ENCODE results near the gene AJM1. TPM values are rescaled to one million over a fixed set of nuclear protein-coding genes. Genes with fewer than 3 reads are reported as not detected.
"Not testable (repeated sequence)": the region's sequence is repeated elsewhere in the genome, so short reads cannot be mapped to it uniquely, and the experiment has no call there.

AJM1 gene
- total RNA-seq, 2 experiments from 2014 or later: 5.3 to 5.6 TPM

DNA sequence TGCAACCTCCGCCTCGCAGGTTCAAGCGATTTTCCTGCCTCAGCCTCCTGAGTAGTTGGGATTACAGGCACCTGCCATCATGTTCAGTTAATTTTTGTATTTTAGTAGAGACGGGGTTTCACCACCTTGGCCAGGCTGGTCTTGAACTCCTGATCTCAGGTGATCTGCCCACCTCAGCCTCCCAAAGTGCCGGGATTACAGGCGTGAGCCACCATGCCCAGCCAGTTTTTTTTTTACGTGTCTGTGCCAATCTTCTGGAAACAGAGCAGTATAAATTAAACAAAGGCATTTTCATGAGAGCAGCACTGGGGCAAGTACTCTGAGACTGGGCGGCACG lies 40.6 kb downstream of the AJM1 start:
- ATAC-seq; H3K27me3 Mint-ChIP-seq (ENCODE audit: low read depth); H3K9me3 Mint-ChIP-seq (ENCODE audit: insufficient read depth); DNase-seq: not testable (repeated sequence)
- CTCF ChIA-PET: interaction anchor here (0.9 to 3.0 kb wide), 4 partner anchors 16 to 146 kb away, joined by 3 to 21 read pairs (median 4); partner anchors contain the start of genes ABCA2, AJM1, EDF1 and MAMDC4
- Mint-ChIP-seq H3K36me3 (ENCODE audit: low read depth) (peaks cover 13% of the 10 kb centered on the region), H3K4me3 (peak overlapping the region; percentile 77), H3K27ac (peak overlapping the region; percentile 93), H3K4me1 (ENCODE audit: low read depth) (peaks cover 52% of the 10 kb centered on the region)
- POLR2A ChIA-PET: interaction anchor here (0.6 to 2.2 kb wide), 2 partner anchors 19 to 20 kb away, joined by 3 to 15 read pairs; no protein-coding TSS in a partner anchor

DNA sequence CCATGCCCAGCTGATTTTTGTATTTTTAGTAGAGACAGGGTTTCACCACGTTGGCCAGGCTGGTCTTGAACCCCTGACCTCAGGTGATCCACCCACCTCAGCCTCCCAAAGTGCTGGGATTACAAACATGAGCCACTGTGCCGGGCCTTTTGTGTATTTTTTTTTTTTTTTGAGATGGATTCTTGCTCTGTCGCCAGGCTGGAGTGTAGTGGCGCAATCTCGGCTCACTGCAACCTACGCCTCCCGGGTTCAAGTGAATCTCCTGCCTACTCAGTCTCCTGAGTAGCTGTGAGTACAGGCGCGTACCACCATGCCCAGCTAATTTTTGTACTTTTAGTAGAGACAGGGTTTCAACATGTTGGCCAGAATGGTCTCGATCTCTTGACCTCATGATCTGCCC lies 41.4 kb downstream of the AJM1 start:
- H3K4me1 Mint-ChIP-seq (ENCODE audit: low read depth): peaks cover 58% of the 10 kb centered on the region
- not testable (repeated sequence) for DNase-seq; ATAC-seq; H3K27me3 Mint-ChIP-seq (ENCODE audit: low read depth); H3K9me3 Mint-ChIP-seq (ENCODE audit: insufficient read depth)
- peak overlapping the region; percentile 77 for H3K4me3 Mint-ChIP-seq
- POLR2A ChIA-PET: interaction anchor here (1.2 kb wide), 1 partner anchor 13 kb away, joined by 5 read pairs; no protein-coding TSS in a partner anchor
- peak overlapping the region; percentile 93 for H3K27ac Mint-ChIP-seq
- CTCF ChIA-PET: interaction anchor here (1.2 to 1.5 kb wide), 2 partner anchors 32 to 37 kb away, joined by 3 to 5 read pairs; partner anchors contain the start of gene MAMDC4
- peaks cover 15% of the 10 kb centered on the region for H3K36me3 Mint-ChIP-seq (ENCODE audit: low read depth)

DNA sequence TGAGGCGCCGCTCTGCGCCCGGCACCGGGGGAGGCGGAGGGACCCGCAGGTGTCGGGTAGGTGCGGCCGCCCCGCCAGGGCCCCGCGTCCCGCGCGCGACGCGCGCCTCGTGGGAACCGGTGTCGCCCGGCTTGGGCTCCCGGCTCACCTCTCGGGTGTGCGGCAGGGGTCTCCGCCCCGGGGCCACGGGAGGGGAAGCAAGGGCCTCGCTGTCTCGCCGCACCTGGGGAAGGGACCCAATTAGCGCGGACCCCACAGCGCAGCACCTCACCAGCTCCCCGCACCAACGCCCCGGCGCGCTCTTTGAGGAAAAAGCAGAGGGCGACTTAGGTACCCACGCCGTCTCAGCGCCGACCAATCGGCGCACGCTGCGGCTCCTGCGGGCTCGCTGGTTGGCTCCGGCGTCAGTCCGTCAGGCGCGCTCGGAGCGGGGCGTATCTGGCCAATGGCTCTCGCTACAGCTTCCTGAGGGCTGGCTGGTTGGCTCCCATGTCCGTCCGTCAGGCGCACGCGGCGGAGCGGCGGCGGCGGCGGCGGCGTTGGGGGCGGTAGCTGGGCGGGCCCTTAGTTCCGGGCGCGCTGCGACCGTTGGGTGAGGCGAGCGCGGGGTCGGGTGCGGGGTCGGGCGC lies 43.8 kb downstream of the AJM1 start, which contains the start of gene TRAF2:
Gene TRAF2, plus strand, starts transcription at position 567 of the 629 bp plus-strand sequence. CDS start 12,225 bp downstream, outside the sequence.
- H3K36me3 Mint-ChIP-seq (ENCODE audit: low read depth): peaks cover 27% of the 10 kb centered on the region
- H3K27me3 Mint-ChIP-seq (ENCODE audit: low read depth): no peaks in the 10 kb centered on the region
- CTCF ChIA-PET: interaction anchor here (0.7 to 1.7 kb wide), 7 partner anchors 15 to 158 kb away, joined by 3 to 8 read pairs (median 5); no protein-coding TSS in a partner anchor
- H3K4me3 Mint-ChIP-seq: peak within 1 kb of the TSS; percentile 98
- H3K27ac Mint-ChIP-seq: peak within 1 kb of the TSS; percentile 89
- DNase-seq (peak; percentile 98), ATAC-seq (peak; percentile 93)
- POLR2A ChIA-PET: interaction anchor here (0.6 to 3.4 kb wide), 7 partner anchors 9 to 355 kb away, joined by 3 to 28 read pairs (median 3); partner anchors contain the start of gene TUBB4B
- peaks cover 51% of the 10 kb centered on the region for H3K4me1 Mint-ChIP-seq (ENCODE audit: low read depth)
- H3K9me3 Mint-ChIP-seq (ENCODE audit: insufficient read depth): no peaks in the 10 kb centered on the region

DNA sequence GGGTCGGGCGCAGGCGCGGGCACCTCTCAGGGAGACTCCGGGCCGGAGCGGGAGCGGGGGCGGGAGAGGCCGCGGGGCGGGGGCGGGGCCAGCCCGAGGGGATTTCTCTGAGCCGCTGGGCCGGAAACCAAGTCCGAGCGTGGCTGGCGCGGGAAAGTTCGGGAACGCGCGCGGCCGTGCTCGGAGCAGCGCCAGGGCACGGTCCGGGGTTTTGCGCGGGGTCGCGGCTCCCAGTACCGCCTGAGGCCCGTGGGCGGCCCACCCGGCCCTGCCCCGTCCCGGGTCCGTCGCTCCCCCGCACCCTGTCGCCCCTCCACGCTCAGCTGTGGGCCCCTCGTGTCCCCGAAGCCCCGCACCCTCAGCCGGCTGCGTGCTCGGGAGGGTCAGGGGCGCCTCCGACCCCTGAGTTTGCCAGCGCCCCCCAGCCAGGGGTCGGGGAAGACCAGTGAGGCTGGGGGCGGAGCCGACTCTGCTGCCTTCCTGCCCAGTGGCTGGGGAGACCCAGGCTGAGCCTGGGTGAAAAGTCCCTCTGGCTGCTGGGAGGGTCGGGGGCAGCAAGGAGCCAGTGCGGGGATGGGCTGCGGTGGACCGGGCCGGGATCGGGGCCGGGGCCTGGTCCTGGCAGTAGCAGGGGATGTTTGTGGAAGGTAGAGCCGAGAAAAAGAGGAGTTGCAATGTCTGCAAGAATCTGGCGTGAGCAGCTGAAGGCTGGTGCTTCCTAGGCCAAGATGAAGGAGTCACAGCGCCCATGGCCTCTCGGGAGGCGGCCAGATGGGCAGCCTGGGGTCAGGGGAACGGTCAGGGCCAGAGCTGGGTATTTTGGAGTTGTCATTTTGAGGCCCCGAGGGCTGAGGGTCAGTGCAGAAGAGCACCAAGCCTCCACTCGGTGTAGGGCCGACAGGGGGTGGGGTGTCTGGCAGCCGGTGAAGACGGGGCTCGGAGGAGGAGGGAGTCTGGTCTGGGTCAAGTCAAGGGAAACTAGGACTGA lies 44.6 kb downstream of the AJM1 start:
- ChIA-PET CTCF (interaction anchor here (0.7 to 2.0 kb wide), 8 partner anchors 14 to 159 kb away, joined by 3 to 8 read pairs (median 5); no protein-coding TSS in a partner anchor), POLR2A (interaction anchor here (0.6 to 3.4 kb wide), 7 partner anchors 8 to 483 kb away, joined by 3 to 28 read pairs (median 3); partner anchors contain the start of gene TUBB4B)
- Mint-ChIP-seq H3K27me3 (ENCODE audit: low read depth) (no peaks in the 10 kb centered on the region), H3K4me1 (ENCODE audit: low read depth) (peaks cover 43% of the 10 kb centered on the region), H3K36me3 (ENCODE audit: low read depth) (peaks cover 30% of the 10 kb centered on the region), H3K27ac (peak overlapping the region; percentile 89), H3K4me3 (peak overlapping the region; percentile 98), H3K9me3 (ENCODE audit: insufficient read depth) (no peaks in the 10 kb centered on the region)
- DNase-seq: peak; percentile 45
- peak; percentile 1 for ATAC-seq

DNA sequence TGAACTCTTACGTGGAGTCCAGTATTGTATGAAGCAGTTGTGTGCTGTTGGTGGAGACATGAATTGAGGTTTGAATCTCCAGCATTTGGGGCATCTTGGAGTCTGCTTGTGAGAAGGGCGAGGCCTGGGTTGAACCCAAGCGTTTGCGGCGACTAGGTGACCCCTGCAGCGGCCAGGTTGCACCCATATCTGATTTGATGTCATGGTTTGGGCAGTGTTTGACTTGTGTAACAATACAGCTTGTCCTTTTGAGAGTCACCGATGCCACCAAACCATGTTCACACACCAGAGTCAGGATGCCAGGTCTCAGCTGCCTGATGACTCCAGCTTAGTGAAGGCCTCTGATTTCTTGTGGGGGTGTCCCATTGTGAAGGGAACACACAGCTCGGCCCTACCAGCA lies 46.2 kb downstream of the AJM1 start:
- Mint-ChIP-seq H3K27me3 (ENCODE audit: low read depth) (no peaks in the 10 kb centered on the region), H3K27ac (no peak overlapping the region), H3K9me3 (ENCODE audit: insufficient read depth) (no peaks in the 10 kb centered on the region), H3K36me3 (ENCODE audit: low read depth) (peaks cover 34% of the 10 kb centered on the region), H3K4me1 (ENCODE audit: low read depth) (peaks cover 29% of the 10 kb centered on the region), H3K4me3 (no peak overlapping the region)
- DNase-seq (no peak), ATAC-seq (no peak)
- ChIA-PET POLR2A (interaction anchor here (1.0 to 3.4 kb wide), 3 partner anchors 14 to 80 kb away, joined by 3 to 28 read pairs (median 3); partner anchors contain the start of gene RABL6), CTCF (interaction anchor here (0.5 to 2.0 kb wide), 7 partner anchors 13 to 232 kb away, joined by 3 to 5 read pairs (median 4); partner anchors contain the start of gene AJM1)

DNA sequence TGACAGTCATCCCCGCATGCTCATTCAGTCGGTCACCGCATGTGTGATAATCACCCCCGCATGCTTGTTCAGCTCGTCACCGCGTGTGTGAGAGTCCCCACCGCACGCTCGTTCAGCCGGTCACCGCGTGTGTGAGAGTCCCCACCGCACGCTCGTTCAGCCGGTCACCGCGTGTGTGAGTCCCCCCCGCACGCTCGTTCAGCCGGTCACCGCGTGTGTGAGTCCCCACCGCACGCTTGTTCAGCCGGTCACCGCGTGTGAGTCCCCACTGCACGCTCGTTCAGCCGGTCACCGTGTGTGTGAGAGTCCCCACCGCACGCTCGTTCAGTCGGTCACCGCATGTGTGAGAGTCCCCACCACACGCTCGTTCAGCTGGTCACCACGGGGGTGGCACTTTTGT lies 47.6 kb downstream of the AJM1 start:
- ATAC-seq: no peak
- H3K27me3 Mint-ChIP-seq (ENCODE audit: low read depth): no peaks in the 10 kb centered on the region
- no peaks in the 10 kb centered on the region for H3K9me3 Mint-ChIP-seq (ENCODE audit: insufficient read depth)
- DNase-seq: no peak
- ChIA-PET CTCF (no interaction called here), POLR2A (interaction anchor here (1.0 kb wide), 1 partner anchor 8 kb away, joined by 3 read pairs; no protein-coding TSS in a partner anchor)
- no peak overlapping the region for H3K4me3 Mint-ChIP-seq
- H3K36me3 Mint-ChIP-seq (ENCODE audit: low read depth): peaks cover 40% of the 10 kb centered on the region
- peaks cover 20% of the 10 kb centered on the region for H3K4me1 Mint-ChIP-seq (ENCODE audit: low read depth)
- no peak overlapping the region for H3K27ac Mint-ChIP-seq

DNA sequence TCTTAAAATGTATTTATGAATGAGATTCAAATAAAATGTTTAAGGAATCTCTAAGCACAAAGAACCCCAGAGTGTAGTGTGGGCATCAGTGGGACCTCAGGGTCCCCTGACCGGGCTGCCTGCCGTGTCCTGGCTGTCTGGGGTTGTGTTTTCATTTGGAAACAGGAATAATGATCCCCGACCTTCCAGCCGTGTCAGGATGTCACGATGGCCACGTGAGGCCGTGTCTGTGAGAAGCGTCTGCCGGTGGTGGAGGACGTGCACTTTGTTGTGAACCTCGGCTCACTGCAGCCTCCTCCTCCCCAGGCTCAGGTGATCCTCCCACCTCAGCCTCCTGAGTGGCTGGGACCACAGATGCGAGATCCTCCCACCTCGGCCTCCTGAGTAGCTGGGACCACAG lies 48.4 kb downstream of the AJM1 start:
- ChIA-PET CTCF (no interaction called here), POLR2A (interaction anchor here (1.0 to 1.3 kb wide), 2 partner anchors 9 to 12 kb away, joined by 3 to 5 read pairs; no protein-coding TSS in a partner anchor)
- DNase-seq (no peak), ATAC-seq (no peak)
- no peak overlapping the region for H3K27ac Mint-ChIP-seq
- H3K4me3 Mint-ChIP-seq: no peak overlapping the region
- H3K4me1 Mint-ChIP-seq (ENCODE audit: low read depth): peaks cover 15% of the 10 kb centered on the region
- H3K9me3 Mint-ChIP-seq (ENCODE audit: insufficient read depth): no peaks in the 10 kb centered on the region
- H3K27me3 Mint-ChIP-seq (ENCODE audit: low read depth): no peaks in the 10 kb centered on the region
- peaks cover 44% of the 10 kb centered on the region for H3K36me3 Mint-ChIP-seq (ENCODE audit: low read depth)

Small RNA genes lying within 50 kb of the gene (microRNA-seq; reads per million reads assigned to microRNA genes)
- gene MIR4292 (not detected), gene MIR4479 (3.4 reads per million)

Other genes with a start within 250 kb of the AJM1 start
- gene EGFL7, start 179.6 kb upstream of the AJM1 start, total RNA-seq: 1 to 10 TPM; 1.9 TPM
- gene AGPAT2, start 155.0 kb upstream of the AJM1 start, total RNA-seq: 10 to 100 TPM; 32.7 to 33.7 TPM
- under 1 TPM in 1 of 2 experiments, not detected in 1; 0.16 TPM for gene DIPK1B, start 129.9 kb upstream of the AJM1 start, total RNA-seq
- 1 to 10 TPM; 1.8 to 2.4 TPM for gene LCN10, start 99.5 kb upstream of the AJM1 start, total RNA-seq
- not detected for gene LCN6, start 94.0 kb upstream of the AJM1 start, total RNA-seq
- not detected for gene LCN8, start 84.2 kb upstream of the AJM1 start, total RNA-seq
- not detected for gene LCN15, start 78.0 kb upstream of the AJM1 start, total RNA-seq
- 10 to 100 TPM; 39.9 to 43.2 TPM for gene TMEM141, start 51.1 kb upstream of the AJM1 start, total RNA-seq
- gene CCDC183, start 46.1 kb upstream of the AJM1 start, total RNA-seq: under 1 TPM; 0.26 to 0.44 TPM
- 100 to 1,000 TPM; 117 to 118 TPM for gene RABL6, start 34.5 kb upstream of the AJM1 start, total RNA-seq
- 100 to 1,000 TPM; 108 to 119 TPM for gene PHPT1, start 6.9 kb downstream of the AJM1 start, total RNA-seq
- gene MAMDC4, start 9.9 kb downstream of the AJM1 start, total RNA-seq: 10 to 100 TPM; 14.7 to 15.8 TPM
- 100 to 1,000 TPM; 279 to 310 TPM for gene EDF1, start 23.8 kb downstream of the AJM1 start, total RNA-seq
- 10 to 100 TPM; 48.5 to 57.2 TPM for gene TRAF2, start 44.0 kb downstream of the AJM1 start, total RNA-seq
- 100 to 1,000 TPM; 103 to 104 TPM for gene FBXW5, start 102.3 kb downstream of the AJM1 start, total RNA-seq
- 1 to 10 TPM; 1.4 to 1.5 TPM for gene C8G, start 102.8 kb downstream of the AJM1 start, total RNA-seq
- 1 to 10 TPM; 1.0 to 1.7 TPM for gene LCN12, start 109.8 kb downstream of the AJM1 start, total RNA-seq
- gene PTGDS, start 135.0 kb downstream of the AJM1 start, total RNA-seq: 1 to 10 TPM; 1.2 to 1.4 TPM
- gene LCNL1, start 140.5 kb downstream of the AJM1 start, total RNA-seq: not detected
- gene PAXX, start 149.9 kb downstream of the AJM1 start, total RNA-seq: 10 to 100 TPM; 80.6 to 85.2 TPM
- 1 to 10 TPM; 3.6 to 4.8 TPM for gene CLIC3, start 154.1 kb downstream of the AJM1 start, total RNA-seq
- gene ABCA2, start 185.8 kb downstream of the AJM1 start, total RNA-seq: 10 to 100 TPM; 61.5 to 62.0 TPM
- gene FUT7, start 189.6 kb downstream of the AJM1 start, total RNA-seq: 1 to 10 TPM; 2.5 to 2.6 TPM
- 10 to 100 TPM; 20.1 to 29.9 TPM for gene NPDC1, start 203.7 kb downstream of the AJM1 start, total RNA-seq
- under 1 TPM in 1 of 2 experiments, not detected in 1; 0.34 TPM for gene ENTPD2, start 211.6 kb downstream of the AJM1 start, total RNA-seq
- 10 to 100 TPM; 56.8 to 57.0 TPM for gene SAPCD2, start 228.1 kb downstream of the AJM1 start, total RNA-seq
- gene UAP1L1, start 235.0 kb downstream of the AJM1 start, total RNA-seq: 10 to 100 TPM; 63.1 to 66.8 TPM
- 10 to 100 TPM; 42.2 to 49.2 TPM for gene MAN1B1, start 244.5 kb downstream of the AJM1 start, total RNA-seq